Esophagus squamous epithelium (tissue), 5 donors: ENCODE results near the gene NR6A1. TPM values are rescaled to one million over a fixed set of nuclear protein-coding genes. Genes with fewer than 3 reads are reported as not detected.

Experiments
- DNase-seq: peaks from one replicate; lab custom pipeline; 2025; lab: John Stamatoyannopoulos, UW
- H3K27ac ChIP-seq, 4 donors: fragments of 200-600 bp; sonication (generic); one replicate each; pipeline ENCODE4 v1.5.1; 2016 to 2019; ENCODE audit warnings: mild to moderate bottlenecking in 1 of 4
- H3K27me3 ChIP-seq, 4 donors: fragments of 200-600 bp; sonication (generic); 1 replicate in 3 of 4; 2 replicates in 1 of 4; pipeline versions ENCODE4 v1.5.1 to v1.6.0; 2017 to 2021; ENCODE audit warnings: antibody characterized with exemption in 1 of 4
- H3K36me3 ChIP-seq, 3 donors: fragments of 200-600 bp; sonication (generic); one replicate each; pipeline ENCODE4 v1.5.1; 2016 to 2019
- H3K4me1 ChIP-seq, 3 donors: fragments of 200-600 bp; sonication (generic); one replicate each; pipeline ENCODE4 v1.5.1; 2017 to 2019
- H3K4me3 ChIP-seq, 4 donors: fragments of 200-600 bp; sonication (generic); 1 replicate in 3 of 4; 2 replicates in 1 of 4; pipeline ENCODE4 v1.5.1; 2016 to 2019; ENCODE audit warnings: mild to moderate bottlenecking in 2 of 4, moderate library complexity in 1 of 4
- H3K9me3 ChIP-seq, 3 donors: fragments of 200-600 bp; sonication (generic); one replicate each; pipeline ENCODE4 v1.5.1; 2016 to 2019
- POLR2A ChIP-seq, 4 donors: fragments of 450-650 bp; IDR thresholded peaks; one replicate each; pipeline ENCODE4 v1.6.1; 2017; ENCODE audit warnings: antibody characterized with exemption in 4 of 4, mild to moderate bottlenecking in 4 of 4, moderate library complexity in 3 of 4
- WGBS, 2 donors: methylation state at CpG; one replicate each; pipeline ENCODE4 v1.1.5; 2018; 5-methylcytosine and 5-hydroxymethylcytosine counted together
- intact Hi-C: fragments of 100-400 bp; cut with DNase I; formaldehyde crosslinking; loops from one replicate; pipeline ENCODE4 v1.15.0; 2022
- total RNA-seq, 4 donors: library from RNA; depleted of rRNA; stranded (reverse); fragments of >200 nt; gene quantifications; one replicate each; pipeline ENCODE4 v1.1.0, GENCODE V29; 2016
- TF ChIP-seq, protein P1 (sequence below), 6 experiments: fragments of 450-650 bp in 4 of 6; fragments of 200-600 bp in 2 of 6; sonication (generic) in 2 of 6; IDR thresholded peaks; one replicate each; pipeline ENCODE4 v1.5.1; 2016 to 2019; ENCODE audit warnings: antibody characterized with exemption in 6 of 6, mild to moderate bottlenecking in 4 of 6, moderate library complexity in 4 of 6
- donor health status: DM: yes; HTN: yes; CAD: no.

NR6A1 gene
- total RNA-seq, 4 donors from 2014 or later: 1.9 to 4.0 (median 2.7) TPM

DNA sequence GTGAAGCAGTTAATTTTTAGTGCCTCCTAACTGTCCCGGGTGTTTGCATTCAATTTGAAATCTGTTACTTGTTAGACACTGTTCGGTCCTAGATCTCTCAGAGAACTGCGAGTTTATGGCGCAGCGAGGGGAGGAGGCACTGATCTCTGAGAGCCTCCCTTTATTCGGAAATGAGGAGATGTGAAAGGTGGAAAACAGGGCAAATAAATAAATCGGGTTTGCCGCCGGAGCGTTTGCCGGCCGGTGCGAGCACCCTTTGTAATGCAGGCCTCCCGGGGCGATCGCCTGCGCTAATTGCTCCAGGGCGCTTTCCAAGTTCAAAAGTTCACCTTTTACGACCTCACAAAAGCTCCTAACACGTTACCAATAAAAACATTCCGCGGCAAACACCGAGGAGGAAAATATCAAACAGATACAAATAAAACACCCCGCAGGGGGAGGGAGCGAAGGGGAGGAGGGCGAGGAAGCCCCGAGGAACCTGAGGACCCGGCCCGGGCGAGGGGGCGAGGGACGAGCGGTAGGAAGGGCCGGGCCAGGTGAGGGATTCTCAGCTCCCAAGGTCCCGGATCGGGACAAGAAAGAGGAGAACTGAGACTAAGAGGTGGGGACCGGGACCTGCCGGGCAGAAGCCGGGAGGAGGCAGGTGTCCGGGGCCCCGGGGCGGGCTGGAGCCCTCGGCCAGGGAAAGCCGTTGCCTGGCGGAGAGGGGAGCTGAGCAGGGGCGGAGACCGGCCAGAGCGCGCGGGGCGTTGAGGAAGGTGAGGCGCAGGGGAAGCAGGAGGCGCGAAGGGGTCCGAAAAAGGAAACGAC, 1.4 kb downstream of the NR6A1 start:
- H3K36me3 ChIP-seq: no peaks in the 10 kb centered on the region
- no peak for TF ChIP-seq POLR2A (IDR thresholded peaks at IDR 0.05)
- TF ChIP-seq, protein P1, sequence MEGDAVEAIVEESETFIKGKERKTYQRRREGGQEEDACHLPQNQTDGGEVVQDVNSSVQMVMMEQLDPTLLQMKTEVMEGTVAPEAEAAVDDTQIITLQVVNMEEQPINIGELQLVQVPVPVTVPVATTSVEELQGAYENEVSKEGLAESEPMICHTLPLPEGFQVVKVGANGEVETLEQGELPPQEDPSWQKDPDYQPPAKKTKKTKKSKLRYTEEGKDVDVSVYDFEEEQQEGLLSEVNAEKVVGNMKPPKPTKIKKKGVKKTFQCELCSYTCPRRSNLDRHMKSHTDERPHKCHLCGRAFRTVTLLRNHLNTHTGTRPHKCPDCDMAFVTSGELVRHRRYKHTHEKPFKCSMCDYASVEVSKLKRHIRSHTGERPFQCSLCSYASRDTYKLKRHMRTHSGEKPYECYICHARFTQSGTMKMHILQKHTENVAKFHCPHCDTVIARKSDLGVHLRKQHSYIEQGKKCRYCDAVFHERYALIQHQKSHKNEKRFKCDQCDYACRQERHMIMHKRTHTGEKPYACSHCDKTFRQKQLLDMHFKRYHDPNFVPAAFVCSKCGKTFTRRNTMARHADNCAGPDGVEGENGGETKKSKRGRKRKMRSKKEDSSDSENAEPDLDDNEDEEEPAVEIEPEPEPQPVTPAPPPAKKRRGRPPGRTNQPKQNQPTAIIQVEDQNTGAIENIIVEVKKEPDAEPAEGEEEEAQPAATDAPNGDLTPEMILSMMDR (IDR thresholded peaks at IDR 0.05): no peak
- WGBS, 2 donors: 1 to 7% methylated on average over 42 to 53 of the region's 56 CpGs
- peak overlapping the region in 3 of 4 donors; percentile 83 to 91 (median 86) for H3K27ac ChIP-seq
- intact Hi-C loops: no loop called here
- peaks cover 0 to 64% (median 2%) of the 10 kb centered on the region in 4 donors for H3K27me3 ChIP-seq
- DNase-seq: no peak
- H3K9me3 ChIP-seq: no peaks in the 10 kb centered on the region
- H3K4me1 ChIP-seq: peaks cover 15 to 41% (median 17%) of the 10 kb centered on the region in 3 donors
- peak overlapping the region; percentile 81 to 99 (median 86) for H3K4me3 ChIP-seq

DNA sequence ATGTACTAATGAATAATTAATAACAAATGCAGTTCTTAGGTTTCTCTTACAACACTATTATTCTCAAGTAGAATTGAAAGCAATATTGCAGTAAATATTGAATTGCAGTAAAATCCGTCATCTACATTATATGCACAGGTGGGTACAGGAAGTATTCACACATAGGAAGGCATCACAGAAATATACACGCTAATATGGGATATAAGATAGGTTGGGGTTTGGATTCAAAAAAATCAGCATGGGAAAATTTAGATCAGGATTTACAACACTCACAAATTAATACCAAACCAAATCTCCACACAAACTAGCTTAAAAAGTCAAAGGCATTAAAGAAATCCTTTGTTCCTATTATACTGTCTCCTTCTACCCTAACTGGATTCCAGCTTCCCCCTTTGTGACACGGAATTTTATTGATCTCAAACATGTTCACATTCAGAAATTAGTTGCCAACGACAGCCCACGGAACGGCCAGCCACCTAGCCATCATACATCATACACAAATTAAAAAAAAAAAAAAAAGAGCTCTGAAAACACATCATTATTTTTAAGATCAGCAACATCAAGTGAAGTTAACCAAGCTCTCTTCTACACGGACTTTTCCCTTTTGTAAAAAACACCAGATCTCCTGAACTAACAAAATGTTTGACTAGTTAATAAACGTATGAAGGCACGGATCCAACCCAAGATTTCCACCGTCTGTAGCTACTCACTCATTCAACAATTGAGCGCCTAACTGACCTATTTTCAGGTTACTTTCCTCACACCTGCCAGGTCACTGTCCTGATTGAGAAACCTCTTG, 2.2 kb downstream of the NR6A1 start:
- peaks cover 12 to 36% (median 13%) of the 10 kb centered on the region in 3 donors for H3K4me1 ChIP-seq
- H3K27ac ChIP-seq: peak overlapping the region in 1 of 4 donors; percentile 91
- TF ChIP-seq, protein P1 (IDR thresholded peaks at IDR 0.05): no peak
- no peak for TF ChIP-seq POLR2A (IDR thresholded peaks at IDR 0.05)
- peak overlapping the region; percentile 81 to 99 (median 86) for H3K4me3 ChIP-seq
- H3K9me3 ChIP-seq: no peaks in the 10 kb centered on the region
- no peak for DNase-seq
- peaks cover 0 to 72% (median 2%) of the 10 kb centered on the region in 4 donors for H3K27me3 ChIP-seq
- intact Hi-C loops: no loop called here
- no peaks in the 10 kb centered on the region for H3K36me3 ChIP-seq
- WGBS, 2 donors: 21 to 28% methylated on average over 11 of the region's 11 CpGs

DNA sequence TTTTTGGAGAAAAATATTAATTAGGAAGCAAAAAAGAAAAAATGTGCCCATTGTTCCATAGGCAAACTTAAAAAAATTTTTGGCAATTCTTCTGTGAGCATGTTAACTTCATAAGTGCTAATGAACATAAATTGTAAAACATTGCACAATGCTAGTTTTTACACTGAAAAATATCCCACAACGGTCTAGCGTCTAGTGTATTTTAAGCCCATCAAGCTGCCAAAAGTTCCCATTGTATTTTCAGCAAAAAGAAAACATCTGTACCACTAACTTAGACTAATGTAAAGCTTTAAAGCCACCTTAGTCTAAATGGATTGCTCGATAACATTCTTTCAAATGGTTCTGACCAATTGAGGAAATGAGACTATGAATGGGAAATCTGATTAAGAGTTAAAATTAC, 2.8 kb downstream of the NR6A1 start:
- peaks cover 0 to 78% (median 2%) of the 10 kb centered on the region in 4 donors for H3K27me3 ChIP-seq
- H3K9me3 ChIP-seq: no peaks in the 10 kb centered on the region
- H3K36me3 ChIP-seq: no peaks in the 10 kb centered on the region
- no peak overlapping the region for H3K4me3 ChIP-seq
- WGBS, 2 donors: 61 to 77% methylated on average over 3 of the region's 3 CpGs
- intact Hi-C loops: no loop called here
- TF ChIP-seq, protein P1 (IDR thresholded peaks at IDR 0.05): no peak
- TF ChIP-seq POLR2A (IDR thresholded peaks at IDR 0.05): no peak
- H3K4me1 ChIP-seq: peaks cover 12 to 36% (median 13%) of the 10 kb centered on the region in 3 donors
- DNase-seq: no peak
- H3K27ac ChIP-seq: no peak overlapping the region

DNA sequence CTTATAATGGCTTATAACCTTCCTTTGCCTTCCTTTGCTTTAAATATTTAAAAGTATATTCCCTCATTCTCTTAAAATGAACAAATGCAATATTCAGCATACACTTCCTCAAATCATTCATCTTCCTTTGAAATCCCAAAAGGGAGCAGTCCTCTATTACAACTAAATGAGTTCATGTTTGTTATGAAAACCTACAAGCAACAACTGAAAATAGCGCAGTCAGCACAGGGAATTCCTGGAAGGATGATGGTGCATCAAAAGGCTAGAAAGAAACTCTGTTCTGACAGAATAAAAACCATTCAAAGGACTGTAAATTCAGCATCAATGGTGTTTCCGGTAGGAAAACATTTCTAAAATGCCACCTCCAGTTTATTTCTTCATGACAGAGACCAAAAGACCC, 3.3 kb downstream of the NR6A1 start:
- no peak for TF ChIP-seq POLR2A (IDR thresholded peaks at IDR 0.05)
- TF ChIP-seq, protein P1 (IDR thresholded peaks at IDR 0.05): no peak
- Histone ChIP-seq H3K4me3 (no peak overlapping the region), H3K4me1 (peaks cover 12 to 36% (median 13%) of the 10 kb centered on the region in 3 donors), H3K9me3 (no peaks in the 10 kb centered on the region), H3K36me3 (no peaks in the 10 kb centered on the region), H3K27ac (no peak overlapping the region), H3K27me3 (peaks cover 0 to 83% (median 2%) of the 10 kb centered on the region in 4 donors)
- intact Hi-C loops: no loop called here
- WGBS, 2 donors: 67 to 78% methylated on average over 2 of the region's 2 CpGs
- DNase-seq: no peak
